Measurements from ENCODE around the gene DNAJC27. TPM values are rescaled to one million over a fixed set of nuclear protein-coding genes. Genes with fewer than 3 reads are reported as not detected.

DNAJC27 gene
- total and polyA plus RNA-seq, 9 of the 15 experiments (the other 6 are each of a cell fraction or from before 2014, with no cell fraction given) = 0.53 to 5.9 (median 3.0) TPM

DNA sequence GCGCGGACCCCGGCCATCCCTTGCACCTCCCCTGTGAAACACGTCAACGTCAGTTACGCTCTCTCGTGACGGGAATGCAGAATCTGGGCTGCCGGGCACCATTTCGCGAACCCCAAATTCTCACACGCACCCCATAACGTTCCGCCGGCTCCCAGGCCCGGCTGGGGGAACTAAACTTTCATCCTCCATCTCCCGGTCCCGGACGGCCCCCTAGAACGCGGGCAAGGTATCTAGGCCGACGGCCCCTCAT, 544 bp downstream of the DNAJC27 start (continued):
- TF ChIP-seq, protein P1, sequence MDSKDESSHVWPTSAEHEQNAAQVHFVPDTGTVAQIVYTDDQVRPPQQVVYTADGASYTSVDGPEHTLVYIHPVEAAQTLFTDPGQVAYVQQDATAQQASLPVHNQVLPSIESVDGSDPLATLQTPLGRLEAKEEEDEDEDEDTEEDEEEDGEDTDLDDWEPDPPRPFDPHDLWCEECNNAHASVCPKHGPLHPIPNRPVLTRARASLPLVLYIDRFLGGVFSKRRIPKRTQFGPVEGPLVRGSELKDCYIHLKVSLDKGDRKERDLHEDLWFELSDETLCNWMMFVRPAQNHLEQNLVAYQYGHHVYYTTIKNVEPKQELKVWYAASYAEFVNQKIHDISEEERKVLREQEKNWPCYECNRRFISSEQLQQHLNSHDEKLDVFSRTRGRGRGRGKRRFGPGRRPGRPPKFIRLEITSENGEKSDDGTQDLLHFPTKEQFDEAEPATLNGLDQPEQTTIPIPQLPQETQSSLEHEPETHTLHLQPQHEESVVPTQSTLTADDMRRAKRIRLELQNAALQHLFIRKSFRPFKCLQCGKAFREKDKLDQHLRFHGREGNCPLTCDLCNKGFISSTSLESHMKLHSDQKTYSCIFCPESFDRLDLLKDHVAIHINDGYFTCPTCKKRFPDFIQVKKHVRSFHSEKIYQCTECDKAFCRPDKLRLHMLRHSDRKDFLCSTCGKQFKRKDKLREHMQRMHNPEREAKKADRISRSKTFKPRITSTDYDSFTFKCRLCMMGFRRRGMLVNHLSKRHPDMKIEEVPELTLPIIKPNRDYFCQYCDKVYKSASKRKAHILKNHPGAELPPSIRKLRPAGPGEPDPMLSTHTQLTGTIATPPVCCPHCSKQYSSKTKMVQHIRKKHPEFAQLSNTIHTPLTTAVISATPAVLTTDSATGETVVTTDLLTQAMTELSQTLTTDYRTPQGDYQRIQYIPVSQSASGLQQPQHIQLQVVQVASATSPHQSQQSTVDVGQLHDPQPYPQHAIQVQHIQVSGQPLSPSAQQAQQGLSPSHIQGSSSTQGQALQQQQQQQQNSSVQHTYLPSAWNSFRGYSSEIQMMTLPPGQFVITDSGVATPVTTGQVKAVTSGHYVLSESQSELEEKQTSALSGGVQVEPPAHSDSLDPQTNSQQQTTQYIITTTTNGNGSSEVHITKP (IDR thresholded peaks at IDR 0.05; ENCODE audit: partially characterized antibody) = peak; percentile 53
- TF ChIP-seq ARID1B (IDR thresholded peaks at IDR 0.05) = 0 out of 2 replicates have a peak, but pooled peaks have one; percentile 34
- TF ChIP-seq, protein P2, sequence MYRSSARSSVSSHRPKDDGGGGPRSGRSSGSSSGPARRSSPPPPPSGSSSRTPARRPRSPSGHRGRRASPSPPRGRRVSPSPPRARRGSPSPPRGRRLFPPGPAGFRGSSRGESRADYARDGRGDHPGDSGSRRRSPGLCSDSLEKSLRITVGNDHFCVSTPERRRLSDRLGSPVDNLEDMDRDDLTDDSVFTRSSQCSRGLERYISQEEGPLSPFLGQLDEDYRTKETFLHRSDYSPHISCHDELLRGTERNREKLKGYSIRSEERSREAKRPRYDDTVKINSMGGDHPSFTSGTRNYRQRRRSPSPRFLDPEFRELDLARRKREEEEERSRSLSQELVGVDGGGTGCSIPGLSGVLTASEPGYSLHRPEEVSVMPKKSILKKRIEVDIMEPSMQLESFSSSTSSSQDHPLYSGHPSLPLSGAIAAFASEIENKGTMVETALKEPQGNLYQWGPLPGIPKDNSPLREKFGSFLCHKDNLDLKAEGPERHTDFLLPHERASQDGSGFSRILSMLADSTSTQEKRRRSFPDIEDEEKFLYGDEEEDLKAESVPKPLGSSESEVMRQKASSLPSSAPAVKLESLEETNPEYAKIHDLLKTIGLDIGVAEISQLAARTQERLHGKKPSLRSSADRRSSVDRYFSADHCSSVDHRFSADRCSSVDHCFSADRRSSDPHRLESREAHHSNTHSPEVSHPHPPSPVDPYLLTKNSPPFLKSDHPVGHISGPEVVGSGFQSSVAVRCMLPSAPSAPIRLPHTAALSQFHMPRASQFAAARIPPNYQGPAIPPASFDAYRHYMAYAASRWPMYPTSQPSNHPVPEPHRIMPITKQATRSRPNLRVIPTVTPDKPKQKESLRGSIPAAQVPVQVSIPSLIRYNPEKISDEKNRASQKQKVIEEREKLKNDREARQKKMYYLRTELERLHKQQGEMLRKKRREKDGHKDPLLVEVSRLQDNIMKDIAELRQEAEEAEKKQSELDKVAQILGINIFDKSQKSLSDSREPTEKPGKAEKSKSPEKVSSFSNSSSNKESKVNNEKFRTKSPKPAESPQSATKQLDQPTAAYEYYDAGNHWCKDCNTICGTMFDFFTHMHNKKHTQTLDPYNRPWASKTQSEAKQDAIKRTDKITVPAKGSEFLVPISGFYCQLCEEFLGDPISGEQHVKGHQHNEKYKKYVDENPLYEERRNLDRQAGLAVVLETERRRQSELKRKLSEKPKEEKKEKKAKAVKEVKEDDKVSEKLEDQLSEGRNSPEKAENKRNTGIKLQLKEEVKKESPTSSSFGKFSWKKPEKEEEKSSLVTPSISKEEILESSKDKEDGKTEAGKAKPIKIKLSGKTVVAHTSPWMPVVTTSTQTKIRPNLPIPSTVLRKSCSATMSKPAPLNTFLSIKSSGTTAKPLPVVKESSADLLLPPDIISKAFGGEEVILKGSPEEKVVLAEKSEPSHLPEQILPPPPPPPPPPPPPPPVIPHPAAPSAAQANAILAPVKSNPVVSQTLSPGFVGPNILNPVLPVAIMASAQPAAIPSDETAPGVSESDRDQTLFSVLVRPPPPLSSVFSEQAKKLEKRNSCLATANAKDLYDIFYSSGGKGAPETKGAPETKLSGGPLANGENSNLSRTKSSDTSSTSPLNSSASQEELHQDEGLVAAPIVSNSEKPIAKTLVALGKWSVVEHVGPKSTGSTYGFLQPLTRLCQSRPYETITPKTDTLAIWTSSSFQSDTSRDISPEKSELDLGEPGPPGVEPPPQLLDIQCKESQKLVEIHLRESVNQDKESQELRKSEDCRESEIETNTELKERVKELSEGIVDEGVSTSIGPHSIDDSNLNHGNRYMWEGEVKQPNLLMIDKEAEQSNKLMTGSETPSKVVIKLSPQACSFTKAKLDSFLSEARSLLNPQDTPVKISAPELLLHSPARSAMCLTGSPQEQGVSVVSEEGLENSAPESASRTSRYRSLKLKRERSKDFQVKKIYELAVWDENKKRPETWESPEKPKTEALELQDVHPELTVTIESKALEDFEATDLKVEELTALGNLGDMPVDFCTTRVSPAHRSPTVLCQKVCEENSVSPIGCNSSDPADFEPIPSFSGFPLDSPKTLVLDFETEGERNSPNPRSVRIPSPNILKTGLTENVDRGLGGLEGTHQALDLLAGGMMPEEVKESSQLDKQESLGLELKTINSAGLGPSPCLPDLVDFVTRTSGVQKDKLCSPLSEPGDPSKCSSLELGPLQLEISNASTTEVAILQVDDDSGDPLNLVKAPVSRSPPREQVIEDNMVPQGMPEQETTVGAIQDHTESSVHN (IDR thresholded peaks at IDR 0.05; ENCODE audit: borderline replicate concordance in 1 of 2, low read depth in 1 of 2) = 0 out of 4 replicates have a peak, but pooled peaks of 1 of the 2 experiments have one; percentile 42
- TF ChIP-seq PTRF (tag; IDR thresholded peaks at IDR 0.05) = no peak
- TF ChIP-seq, protein P3, sequence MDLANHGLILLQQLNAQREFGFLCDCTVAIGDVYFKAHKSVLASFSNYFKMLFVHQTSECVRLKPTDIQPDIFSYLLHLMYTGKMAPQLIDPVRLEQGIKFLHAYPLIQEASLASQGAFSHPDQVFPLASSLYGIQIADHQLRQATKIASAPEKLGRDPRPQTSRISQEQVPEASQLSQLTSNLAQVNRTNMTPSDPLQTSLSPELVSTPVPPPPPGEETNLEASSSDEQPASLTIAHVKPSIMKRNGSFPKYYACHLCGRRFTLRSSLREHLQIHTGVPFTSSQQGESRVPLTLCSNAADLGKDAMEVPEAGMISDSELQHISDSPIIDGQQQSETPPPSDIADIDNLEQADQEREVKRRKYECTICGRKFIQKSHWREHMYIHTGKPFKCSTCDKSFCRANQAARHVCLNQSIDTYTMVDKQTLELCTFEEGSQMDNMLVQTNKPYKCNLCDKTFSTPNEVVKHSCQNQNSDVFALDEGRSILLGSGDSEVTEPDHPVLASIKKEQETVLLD (IDR thresholded peaks at IDR 0.05) = peak; percentile 55; the same call in 1 of the 2 replicates
- 0 out of 2 replicates have a peak, but pooled peaks have one; percentile 44 for TF ChIP-seq XRCC5 (IDR thresholded peaks at IDR 0.05; ENCODE audit: low read depth, low read length)
- peak; percentile 75 for TF ChIP-seq HNRNPLL (IDR thresholded peaks at IDR 0.05; ENCODE audit: low read depth, low read length, poor library complexity, severe bottlenecking)
- TF ChIP-seq, protein P4, sequence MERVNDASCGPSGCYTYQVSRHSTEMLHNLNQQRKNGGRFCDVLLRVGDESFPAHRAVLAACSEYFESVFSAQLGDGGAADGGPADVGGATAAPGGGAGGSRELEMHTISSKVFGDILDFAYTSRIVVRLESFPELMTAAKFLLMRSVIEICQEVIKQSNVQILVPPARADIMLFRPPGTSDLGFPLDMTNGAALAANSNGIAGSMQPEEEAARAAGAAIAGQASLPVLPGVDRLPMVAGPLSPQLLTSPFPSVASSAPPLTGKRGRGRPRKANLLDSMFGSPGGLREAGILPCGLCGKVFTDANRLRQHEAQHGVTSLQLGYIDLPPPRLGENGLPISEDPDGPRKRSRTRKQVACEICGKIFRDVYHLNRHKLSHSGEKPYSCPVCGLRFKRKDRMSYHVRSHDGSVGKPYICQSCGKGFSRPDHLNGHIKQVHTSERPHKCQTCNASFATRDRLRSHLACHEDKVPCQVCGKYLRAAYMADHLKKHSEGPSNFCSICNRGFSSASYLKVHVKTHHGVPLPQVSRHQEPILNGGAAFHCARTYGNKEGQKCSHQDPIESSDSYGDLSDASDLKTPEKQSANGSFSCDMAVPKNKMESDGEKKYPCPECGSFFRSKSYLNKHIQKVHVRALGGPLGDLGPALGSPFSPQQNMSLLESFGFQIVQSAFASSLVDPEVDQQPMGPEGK (CRISPR knock-in tag; IDR thresholded peaks at IDR 0.05; ENCODE audit: borderline replicate concordance) = 0 out of 2 replicates have a peak, but pooled peaks have one; percentile 37
- TF ChIP-seq SMARCA4 (IDR thresholded peaks at IDR 0.05) = no peak

Data from K562 (cell line).